ENCODE measurements around the gene APOF. TPM values are rescaled to one million over a fixed set of nuclear protein-coding genes. Genes with fewer than 3 reads are reported as not detected.

Gene APOF
- total and polyA plus RNA-seq, 2 of the 13 experiments (the other 11 are each of a cell fraction or from before 2014, with no cell fraction given) = 3.3 to 23.9 TPM

DNA sequence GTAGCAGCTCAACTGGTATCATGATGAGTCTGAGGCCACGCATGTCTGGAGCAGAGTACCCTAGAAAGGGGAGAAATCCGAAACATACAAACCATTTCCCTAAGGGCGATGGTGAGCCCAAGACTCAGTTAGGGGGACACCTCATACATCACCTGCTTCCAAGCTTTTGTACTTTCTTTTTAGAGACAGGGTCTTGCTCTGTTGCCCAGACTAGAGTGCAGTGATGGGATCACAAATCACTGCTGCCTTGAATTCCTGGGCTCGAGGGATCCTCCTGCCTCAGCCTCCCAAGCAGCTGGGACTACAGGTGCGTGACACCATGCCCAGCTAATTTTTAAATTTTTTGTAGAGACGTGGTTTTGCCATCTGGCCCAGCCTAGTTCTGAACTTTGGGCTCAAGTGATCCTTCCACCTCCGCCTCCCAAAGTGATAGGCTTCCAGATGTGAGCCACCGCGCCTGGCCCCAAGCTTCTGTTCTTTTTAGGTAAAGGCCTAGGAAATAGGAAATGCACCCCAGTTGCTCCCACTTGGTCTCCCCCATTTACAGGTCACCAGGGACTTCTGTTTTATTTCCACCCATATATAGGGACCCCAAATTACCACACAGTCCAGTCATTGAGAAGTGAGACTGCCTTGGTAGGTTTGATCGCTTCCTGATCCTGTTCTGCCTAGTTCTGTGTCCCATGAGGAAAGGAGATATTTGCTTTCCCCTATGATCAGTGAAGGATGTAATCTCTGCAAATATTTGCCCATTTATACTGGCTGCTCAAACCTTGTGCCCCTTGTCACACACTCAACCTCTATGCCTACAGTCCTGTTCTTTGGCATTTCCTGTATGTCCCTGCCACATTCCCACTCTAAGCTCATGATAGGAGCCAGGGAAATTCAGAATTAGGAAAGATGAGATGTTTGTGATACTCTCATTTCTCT, at the start of gene APOF (continued):
- TF ChIP-seq ZBTB8A (CRISPR knock-in tag; IDR thresholded peaks at IDR 0.05; ENCODE audit: borderline replicate concordance, low read depth) (peak; percentile 51; the same call in 1 of the 2 replicates), MED1 (CRISPR knock-in tag; IDR thresholded peaks at IDR 0.05) (peak; percentile 90), ZNF124 (CRISPR knock-in tag; IDR thresholded peaks at IDR 0.05) (peak; percentile 56; the same call in 1 of the 2 replicates), TCF7 (IDR thresholded peaks at IDR 0.05; ENCODE audit: low read depth) (peak; percentile 68), FOXA1 (IDR thresholded peaks at IDR 0.05) (no peak), FOXA1 (CRISPR knock-in tag; IDR thresholded peaks at IDR 0.05) (peak; percentile 89), NONO (IDR thresholded peaks at IDR 0.05) (no peak), NONO (CRISPR knock-in tag; conservative IDR thresholded peaks at IDR 0.05) (0 out of 2 replicates have a peak, but pooled peaks have one; percentile 53), ZNF121 (CRISPR knock-in tag; IDR thresholded peaks at IDR 0.05) (peak; percentile 91), POLR2A (IDR thresholded peaks at IDR 0.05; ENCODE audit: insufficient read depth in 1 of 2, low read depth in 2 of 2, low read length in 2 of 2) (peak; percentile 41 to 47; a peak in 1 of 4 replicates), SALL1 (CRISPR knock-in tag; IDR thresholded peaks at IDR 0.05) (peak; percentile 68; the same call in 1 of the 2 replicates), ZC3H13 (CRISPR knock-in tag; IDR thresholded peaks at IDR 0.05) (no peak), SIN3B (IDR thresholded peaks at IDR 0.05; ENCODE audit: low read length) (no peak), SOX6 (IDR thresholded peaks at IDR 0.05) (no peak), SOX6 (CRISPR knock-in tag; IDR thresholded peaks at IDR 0.05) (peak; percentile 48), NCOA2 (CRISPR knock-in tag; IDR thresholded peaks at IDR 0.05) (peak; percentile 74), RBFOX2 (IDR thresholded peaks at IDR 0.05; ENCODE audit: low read depth, low read length) (peak; percentile 40; the same call in 1 of the 2 replicates), ZNF44 (CRISPR knock-in tag; IDR thresholded peaks at IDR 0.05) (no peak), ZNF329 (CRISPR knock-in tag; IDR thresholded peaks at IDR 0.05; ENCODE audit: low read depth) (no peak), MIER3 (CRISPR knock-in tag; IDR thresholded peaks at IDR 0.05; ENCODE audit: borderline replicate concordance) (peak; percentile 69; the same call in 1 of the 2 replicates), NR2F6 (IDR thresholded peaks at IDR 0.05) (peak; percentile 54), NR2F6 (CRISPR knock-in tag; IDR thresholded peaks at IDR 0.05) (peak; percentile 80), ADNP (CRISPR knock-in tag; IDR thresholded peaks at IDR 0.05) (no peak)
- TF ChIP-seq, protein P1, sequence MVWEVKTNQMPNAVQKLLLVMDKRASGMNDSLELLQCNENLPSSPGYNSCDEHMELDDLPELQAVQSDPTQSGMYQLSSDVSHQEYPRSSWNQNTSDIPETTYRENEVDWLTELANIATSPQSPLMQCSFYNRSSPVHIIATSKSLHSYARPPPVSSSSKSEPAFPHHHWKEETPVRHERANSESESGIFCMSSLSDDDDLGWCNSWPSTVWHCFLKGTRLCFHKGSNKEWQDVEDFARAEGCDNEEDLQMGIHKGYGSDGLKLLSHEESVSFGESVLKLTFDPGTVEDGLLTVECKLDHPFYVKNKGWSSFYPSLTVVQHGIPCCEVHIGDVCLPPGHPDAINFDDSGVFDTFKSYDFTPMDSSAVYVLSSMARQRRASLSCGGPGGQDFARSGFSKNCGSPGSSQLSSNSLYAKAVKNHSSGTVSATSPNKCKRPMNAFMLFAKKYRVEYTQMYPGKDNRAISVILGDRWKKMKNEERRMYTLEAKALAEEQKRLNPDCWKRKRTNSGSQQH (CRISPR knock-in tag; IDR thresholded peaks at IDR 0.05; ENCODE audit: low read depth) = 0 out of 2 replicates have a peak, but pooled peaks have one; percentile 34
- TF ChIP-seq, protein P2, sequence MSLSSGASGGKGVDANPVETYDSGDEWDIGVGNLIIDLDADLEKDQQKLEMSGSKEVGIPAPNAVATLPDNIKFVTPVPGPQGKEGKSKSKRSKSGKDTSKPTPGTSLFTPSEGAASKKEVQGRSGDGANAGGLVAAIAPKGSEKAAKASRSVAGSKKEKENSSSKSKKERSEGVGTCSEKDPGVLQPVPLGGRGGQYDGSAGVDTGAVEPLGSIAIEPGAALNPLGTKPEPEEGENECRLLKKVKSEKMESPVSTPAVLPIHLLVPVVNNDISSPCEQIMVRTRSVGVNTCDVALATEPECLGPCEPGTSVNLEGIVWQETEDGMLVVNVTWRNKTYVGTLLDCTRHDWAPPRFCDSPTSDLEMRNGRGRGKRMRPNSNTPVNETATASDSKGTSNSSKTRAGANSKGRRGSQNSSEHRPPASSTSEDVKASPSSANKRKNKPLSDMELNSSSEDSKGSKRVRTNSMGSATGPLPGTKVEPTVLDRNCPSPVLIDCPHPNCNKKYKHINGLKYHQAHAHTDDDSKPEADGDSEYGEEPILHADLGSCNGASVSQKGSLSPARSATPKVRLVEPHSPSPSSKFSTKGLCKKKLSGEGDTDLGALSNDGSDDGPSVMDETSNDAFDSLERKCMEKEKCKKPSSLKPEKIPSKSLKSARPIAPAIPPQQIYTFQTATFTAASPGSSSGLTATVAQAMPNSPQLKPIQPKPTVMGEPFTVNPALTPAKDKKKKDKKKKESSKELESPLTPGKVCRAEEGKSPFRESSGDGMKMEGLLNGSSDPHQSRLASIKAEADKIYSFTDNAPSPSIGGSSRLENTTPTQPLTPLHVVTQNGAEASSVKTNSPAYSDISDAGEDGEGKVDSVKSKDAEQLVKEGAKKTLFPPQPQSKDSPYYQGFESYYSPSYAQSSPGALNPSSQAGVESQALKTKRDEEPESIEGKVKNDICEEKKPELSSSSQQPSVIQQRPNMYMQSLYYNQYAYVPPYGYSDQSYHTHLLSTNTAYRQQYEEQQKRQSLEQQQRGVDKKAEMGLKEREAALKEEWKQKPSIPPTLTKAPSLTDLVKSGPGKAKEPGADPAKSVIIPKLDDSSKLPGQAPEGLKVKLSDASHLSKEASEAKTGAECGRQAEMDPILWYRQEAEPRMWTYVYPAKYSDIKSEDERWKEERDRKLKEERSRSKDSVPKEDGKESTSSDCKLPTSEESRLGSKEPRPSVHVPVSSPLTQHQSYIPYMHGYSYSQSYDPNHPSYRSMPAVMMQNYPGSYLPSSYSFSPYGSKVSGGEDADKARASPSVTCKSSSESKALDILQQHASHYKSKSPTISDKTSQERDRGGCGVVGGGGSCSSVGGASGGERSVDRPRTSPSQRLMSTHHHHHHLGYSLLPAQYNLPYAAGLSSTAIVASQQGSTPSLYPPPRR (CRISPR knock-in tag; IDR thresholded peaks at IDR 0.05; ENCODE audit: borderline replicate concordance) = peak; percentile 83; the same call in 1 of the 2 replicates
- TF ChIP-seq, protein P3, sequence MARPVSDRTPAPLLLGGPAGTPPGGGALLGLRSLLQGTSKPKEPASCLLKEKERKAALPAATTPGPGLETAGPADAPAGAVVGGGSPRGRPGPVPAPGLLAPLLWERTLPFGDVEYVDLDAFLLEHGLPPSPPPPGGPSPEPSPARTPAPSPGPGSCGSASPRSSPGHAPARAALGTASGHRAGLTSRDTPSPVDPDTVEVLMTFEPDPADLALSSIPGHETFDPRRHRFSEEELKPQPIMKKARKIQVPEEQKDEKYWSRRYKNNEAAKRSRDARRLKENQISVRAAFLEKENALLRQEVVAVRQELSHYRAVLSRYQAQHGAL (CRISPR knock-in tag; IDR thresholded peaks at IDR 0.05; ENCODE audit: not compliant biosample characterization) = no peak
